IPS DF 6.9 (cell line): ENCODE measurements around the gene PRSS38.

Source experiments
- DNase-seq: peaks from one replicate; pipeline ENCODE4 v3.0.0-alpha.2; 2013; ENCODE audit warnings: low read depth, low spot score
- H3K27ac ChIP-seq: one replicate; pipeline ENCODE4 v1.5.1; 2013; ENCODE audit warnings: low read length, control low read depth
- H3K27me3 ChIP-seq: 2 replicates; pipeline ENCODE4 v1.6.1; 2013; ENCODE audit warnings: mild to moderate bottlenecking, low read length; ENCODE audit not compliant: control insufficient read depth, insufficient read depth
- H3K36me3 ChIP-seq: 2 replicates; pipeline ENCODE4 v1.6.1; 2013; ENCODE audit warnings: low read length; ENCODE audit not compliant: control insufficient read depth, insufficient read depth
- H3K4me1 ChIP-seq: 2 replicates; pipeline ENCODE4 v1.6.1; 2013; ENCODE audit warnings: low read length; ENCODE audit not compliant: control insufficient read depth, insufficient read depth
- H3K4me3 ChIP-seq: 2 replicates; pipeline ENCODE4 v1.5.1; 2013; ENCODE audit warnings: mild to moderate bottlenecking, low read length
- H3K9me3 ChIP-seq: 2 replicates; pipeline ENCODE4 v1.6.1; 2013; ENCODE audit warnings: low read length, inconsistent platforms; ENCODE audit not compliant: control insufficient read depth, insufficient read depth
- WGBS: extraction: QIAGEN DNeasy Blood & Tissue Kit; methylation state at CpG from one replicate; pipeline ENCODE4 v1.1.7; 2013; ENCODE audit warnings: mixed read lengths, missing lambda C conversion rate; ENCODE audit not compliant: insufficient read length, insufficient coverage; 5-methylcytosine and 5-hydroxymethylcytosine counted together

PRSS38 gene

GRCh38 chr1:227808566-227808965 is 6.9 kb upstream of the PRSS38 start:
- Histone ChIP-seq H3K27ac (no peak overlapping the region), H3K4me1 (no peaks in the 10 kb centered on the region), H3K36me3 (no peaks in the 10 kb centered on the region), H3K9me3 (no peaks in the 10 kb centered on the region), H3K27me3 (no peaks in the 10 kb centered on the region), H3K4me3 (no peak overlapping the region)
- no peak for DNase-seq
- WGBS: no CpG with 5 or more reads among the region's 1 CpG

- Histone ChIP-seq H3K27me3 (no peaks in the 10 kb centered on the region), H3K9me3 (no peaks in the 10 kb centered on the region), H3K27ac (no peak overlapping the region), H3K4me1 (no peaks in the 10 kb centered on the region), H3K4me3 (no peak overlapping the region), H3K36me3 (no peaks in the 10 kb centered on the region)
- WGBS: no CpG with 5 or more reads among the region's 2 CpGs
- no peak for DNase-seq
These were observed 6.4 kb upstream of the PRSS38 start for GRCh38 chr1:227809026-227809425.

GRCh38 chr1:227813962-227814361 is 1.5 kb upstream of the PRSS38 start:
- WGBS: no CpG with 5 or more reads among the region's 2 CpGs
- no peak overlapping the region for H3K27ac ChIP-seq
- H3K36me3 ChIP-seq: no peaks in the 10 kb centered on the region; the same call in 1 of the 2 replicates
- H3K4me3 ChIP-seq: no peak overlapping the region
- no peaks in the 10 kb centered on the region for H3K27me3 ChIP-seq
- H3K4me1 ChIP-seq: no peaks in the 10 kb centered on the region
- DNase-seq: no peak
- no peaks in the 10 kb centered on the region for H3K9me3 ChIP-seq

GRCh38 chr1:227816750-227817446 is 1.4 kb downstream of the PRSS38 start:
- H3K9me3 ChIP-seq: no peaks in the 10 kb centered on the region
- H3K27me3 ChIP-seq: no peaks in the 10 kb centered on the region
- H3K27ac ChIP-seq: no peak overlapping the region
- no peak for DNase-seq
- no peak overlapping the region for H3K4me3 ChIP-seq
- no peaks in the 10 kb centered on the region; the same call in 1 of the 2 replicates for H3K36me3 ChIP-seq
- no peaks in the 10 kb centered on the region for H3K4me1 ChIP-seq
- no CpG with 5 or more reads among the region's 16 CpGs for WGBS

- Histone ChIP-seq H3K4me3 (no peak overlapping the region), H3K9me3 (no peaks in the 10 kb centered on the region), H3K27me3 (no peaks in the 10 kb centered on the region), H3K4me1 (no peaks in the 10 kb centered on the region), H3K27ac (no peak overlapping the region), H3K36me3 (no peaks in the 10 kb centered on the region)
- DNase-seq: no peak
- WGBS: no CpG with 5 or more reads among the region's 1 CpG
These were observed 8.1 kb downstream of the PRSS38 start for GRCh38 chr1:227823537-227823936.

GRCh38 chr1:227824204-227824603 is 8.7 kb downstream of the PRSS38 start:
- no peak for DNase-seq
- Histone ChIP-seq H3K4me3 (no peak overlapping the region), H3K9me3 (no peaks in the 10 kb centered on the region), H3K36me3 (no peaks in the 10 kb centered on the region), H3K4me1 (no peaks in the 10 kb centered on the region), H3K27ac (no peak overlapping the region), H3K27me3 (no peaks in the 10 kb centered on the region)
- WGBS: no CpG with 5 or more reads among the region's 2 CpGs

- Histone ChIP-seq H3K36me3 (no peaks in the 10 kb centered on the region), H3K27me3 (no peaks in the 10 kb centered on the region), H3K27ac (no peak overlapping the region), H3K4me1 (no peaks in the 10 kb centered on the region), H3K9me3 (no peaks in the 10 kb centered on the region), H3K4me3 (no peak overlapping the region)
- DNase-seq: no peak
- no CpG with 5 or more reads among the region's 3 CpGs for WGBS
These were observed 13.3 kb downstream of the PRSS38 start for GRCh38 chr1:227828786-227829185.

- Histone ChIP-seq H3K9me3 (no peaks in the 10 kb centered on the region), H3K4me1 (no peaks in the 10 kb centered on the region), H3K4me3 (no peak overlapping the region), H3K36me3 (no peaks in the 10 kb centered on the region), H3K27ac (no peak overlapping the region), H3K27me3 (no peaks in the 10 kb centered on the region)
- no peak for DNase-seq
- no CpG with 5 or more reads among the region's 7 CpGs for WGBS
These were observed 22.7 kb downstream of the PRSS38 start for GRCh38 chr1:227838181-227838580.

- H3K27ac ChIP-seq: no peak overlapping the region
- no peaks in the 10 kb centered on the region for H3K9me3 ChIP-seq
- WGBS: no CpG with 5 or more reads among the region's 9 CpGs
- no peaks in the 10 kb centered on the region for H3K4me1 ChIP-seq
- DNase-seq: no peak
- H3K27me3 ChIP-seq: no peaks in the 10 kb centered on the region
- no peaks in the 10 kb centered on the region for H3K36me3 ChIP-seq
- no peak overlapping the region for H3K4me3 ChIP-seq
These were observed 25.6 kb downstream of the PRSS38 start for GRCh38 chr1:227841096-227841495.

- DNase-seq: no peak
- WGBS: no CpG with 5 or more reads among the region's 5 CpGs
- H3K27me3 ChIP-seq: no peaks in the 10 kb centered on the region
These were observed 29.1 kb downstream of the PRSS38 start for GRCh38 chr1:227844320-227845146.

GRCh38 chr1:227845147-227845458 is 29.6 kb downstream of the PRSS38 start:
- H3K36me3 ChIP-seq: no peaks in the 10 kb centered on the region
- DNase-seq: no peak
- H3K9me3 ChIP-seq: no peaks in the 10 kb centered on the region
- H3K4me1 ChIP-seq: no peaks in the 10 kb centered on the region
- H3K4me3 ChIP-seq: no peak overlapping the region
- no CpG with 5 or more reads among the region's 3 CpGs for WGBS
- H3K27ac ChIP-seq: no peak overlapping the region
- no peaks in the 10 kb centered on the region for H3K27me3 ChIP-seq

More at GRCh38 chr1:227844320-227845146, 29.1 kb downstream of the PRSS38 start:
- no peaks in the 10 kb centered on the region for H3K9me3 ChIP-seq
- no peak overlapping the region for H3K4me3 ChIP-seq
- H3K27ac ChIP-seq: no peak overlapping the region
- H3K4me1 ChIP-seq: no peaks in the 10 kb centered on the region
- no peaks in the 10 kb centered on the region for H3K36me3 ChIP-seq
